ENCODE data around the gene ST14. TPM values are rescaled to one million over a fixed set of nuclear protein-coding genes. Genes with fewer than 3 reads are reported as not detected.
A peak's percentile ranks its signal among the peaks of the same experiment; 100 is the strongest.

Gene ST14
- total RNA-seq, 1 experiment from 2014 or later = 1.8 TPM

GRCh38 chr11:130145311-130145812 is 14.2 kb upstream of the ST14 start:
- no TSS peak for BruUV-seq (replicated peaks)
- in situ Hi-C loops (cut with HindIII; ENCODE audit: low pct_unique_long_range_greater_than_20kb, low sequenced_read_pairs) (no loop called here), intact Hi-C loops (cut with micrococcal nuclease; ENCODE audit: unreplicated experiment) (loop anchor here (5.0 kb wide), 1 partner anchor 223 kb away; no protein-coding TSS in a partner anchor)
- POLR2A ChIA-PET = interaction anchor here (0.6 kb wide), 1 partner anchor 20 kb away, joined by 4 read pairs; no protein-coding TSS in a partner anchor
- Histone ChIP-seq H3K27me3 (ENCODE audit: control insufficient read depth, insufficient read depth, low read length) (no peaks in the 10 kb centered on the region), H3K9me3 (ENCODE audit: control insufficient read depth, insufficient read depth, low read depth, low read length) (no peaks in the 10 kb centered on the region), H3K36me3 (ENCODE audit: control insufficient read depth, insufficient read depth, low read length) (peaks cover 24% of the 10 kb centered on the region; the same call in 1 of the 2 replicates), H3K27ac (ENCODE audit: low read length) (no peak overlapping the region), H3K4me1 (ENCODE audit: control insufficient read depth, insufficient read depth, low read length) (peaks cover 9% of the 10 kb centered on the region), H3K4me3 (ENCODE audit: low read depth in 2 of 2, low read length in 2 of 2) (no peak overlapping the region)
- TF ChIP-seq POLR2AphosphoS5 (IDR thresholded peaks at IDR 0.05; ENCODE audit: low read depth, low read length) (no peak), REST (IDR thresholded peaks at IDR 0.05; ENCODE audit: insufficient read depth in 1 of 2, low read depth in 2 of 2, low read length in 1 of 2) (no peak)
- no peak for ATAC-seq
- DNase-seq (ENCODE audit: low read depth, low spot score) = no peak
- CTCF ChIA-PET = interaction anchor here (0.8 kb wide), 1 partner anchor 153 kb away, joined by 3 read pairs; no protein-coding TSS in a partner anchor

- intact Hi-C loops (cut with micrococcal nuclease; ENCODE audit: unreplicated experiment) (loop anchor here (5.0 kb wide), 1 partner anchor 224 kb away; no protein-coding TSS in a partner anchor), in situ Hi-C loops (cut with HindIII; ENCODE audit: low pct_unique_long_range_greater_than_20kb, low sequenced_read_pairs) (no loop called here)
- peak; percentile 79 for ATAC-seq
- POLR2A ChIA-PET = interaction anchor here (0.6 kb wide), 1 partner anchor 21 kb away, joined by 4 read pairs; no protein-coding TSS in a partner anchor
- Histone ChIP-seq H3K4me3 (ENCODE audit: low read depth in 2 of 2, low read length in 2 of 2) (no peak overlapping the region), H3K27me3 (ENCODE audit: control insufficient read depth, insufficient read depth, low read length) (no peaks in the 10 kb centered on the region), H3K36me3 (ENCODE audit: control insufficient read depth, insufficient read depth, low read length) (peaks cover 22% of the 10 kb centered on the region; the same call in 1 of the 2 replicates), H3K9me3 (ENCODE audit: control insufficient read depth, insufficient read depth, low read depth, low read length) (no peaks in the 10 kb centered on the region), H3K27ac (ENCODE audit: low read length) (no peak overlapping the region), H3K4me1 (ENCODE audit: control insufficient read depth, insufficient read depth, low read length) (peaks cover 9% of the 10 kb centered on the region)
- CTCF ChIA-PET = interaction anchor here (0.7 to 1.1 kb wide), 3 partner anchors 148 to 223 kb away, joined by 3 to 4 read pairs (median 3); no protein-coding TSS in a partner anchor
- no TSS peak for BruUV-seq (replicated peaks)
- TF ChIP-seq REST (IDR thresholded peaks at IDR 0.05; ENCODE audit: insufficient read depth in 1 of 2, low read depth in 2 of 2, low read length in 1 of 2) = no peak
- no peak for TF ChIP-seq CTCF (IDR thresholded peaks at IDR 0.05)
- TF ChIP-seq TCF7L2 (IDR thresholded peaks at IDR 0.05; ENCODE audit: low read depth, low read length) = no peak
- no peak for TF ChIP-seq SIN3A (IDR thresholded peaks at IDR 0.05; ENCODE audit: borderline replicate concordance, insufficient read depth, low read depth, low read length)
- TF ChIP-seq POLR2AphosphoS5 (IDR thresholded peaks at IDR 0.05; ENCODE audit: low read depth, low read length) = no peak
- no peak for DNase-seq (ENCODE audit: low read depth, low spot score)
Observed at GRCh38 chr11:130145975-130146776, 13.4 kb upstream of the ST14 start.
